Stimulated activated CD4-positive, alpha-beta T cell treated with anti-CD3 and anti-CD28 coated beads, Interleukin-2, amount 100 ng/mL, for 24 hours (primary cell): Measurements from ENCODE around the gene MED26.

Source experiments
- DNase-seq, 2 donors: peaks; one replicate each; pipeline ENCODE4 v3.0.0-alpha.2; 2020

The MED26 gene

GRCh38 chr19:16649734-16650133, 21.7 kb upstream of the MED26 start:
- no peak for DNase-seq

GRCh38 chr19:16645140-16645539, 17.1 kb upstream of the MED26 start:
- no peak for DNase-seq

- DNase-seq: no peak
Measured at GRCh38 chr19:16641695-16642094, 13.7 kb upstream of the MED26 start.

GRCh38 chr19:16640951-16641350, 12.9 kb upstream of the MED26 start:
- DNase-seq: no peak

GRCh38 chr19:16638666-16639065, 10.7 kb upstream of the MED26 start:
- no peak for DNase-seq

- no peak for DNase-seq
Measured at GRCh38 chr19:16637535-16637934, 9.5 kb upstream of the MED26 start.

GRCh38 chr19:16631465-16631864, 3.5 kb upstream of the MED26 start:
- no peak for DNase-seq

GRCh38 chr19:16628984-16629691, 1.1 kb upstream of the MED26 start:
- peak in 1 of 2 donors; percentile 7 for DNase-seq

- DNase-seq: peak in 1 of 2 donors; percentile 20
Measured at GRCh38 chr19:16627928-16628182, 149 bp downstream of the MED26 start.

- peak; percentile 10 to 25 for DNase-seq
Measured at GRCh38 chr19:16627193-16627927, 644 bp downstream of the MED26 start.

GRCh38 chr19:16626796-16627192, 1.2 kb downstream of the MED26 start:
- peak; percentile 28 to 30 for DNase-seq

GRCh38 chr19:16625163-16625958, 2.6 kb downstream of the MED26 start:
- no peak for DNase-seq

- no peak for DNase-seq
Measured at GRCh38 chr19:16624236-16624635, 3.8 kb downstream of the MED26 start.

- DNase-seq: no peak
Measured at GRCh38 chr19:16623576-16623975, 4.4 kb downstream of the MED26 start.

GRCh38 chr19:16623066-16623465, 4.9 kb downstream of the MED26 start:
- DNase-seq: no peak

GRCh38 chr19:16621165-16621800, 6.7 kb downstream of the MED26 start:
- DNase-seq: no peak

GRCh38 chr19:16620584-16620983, 7.4 kb downstream of the MED26 start:
- DNase-seq: no peak

- DNase-seq: no peak
Measured at GRCh38 chr19:16620018-16620417, 8.0 kb downstream of the MED26 start.

- no peak for DNase-seq
Measured at GRCh38 chr19:16619457-16619856, 8.5 kb downstream of the MED26 start.

- DNase-seq: no peak
Measured at GRCh38 chr19:16618248-16618647, 9.8 kb downstream of the MED26 start.

GRCh38 chr19:16615808-16616207, 12.2 kb downstream of the MED26 start:
- no peak for DNase-seq

- DNase-seq: no peak
Measured at GRCh38 chr19:16614941-16615340, 13.1 kb downstream of the MED26 start.

- no peak for DNase-seq
Measured at GRCh38 chr19:16613841-16614240, 14.2 kb downstream of the MED26 start.

GRCh38 chr19:16612636-16613035, 15.4 kb downstream of the MED26 start:
- no peak for DNase-seq
